Memory B cell (primary cell): ENCODE measurements around the gene EXOC4.
"Not testable (repeated sequence)": the region's sequence is repeated elsewhere in the genome, so short reads cannot be mapped to it uniquely, and the experiment has no call there.

Experiments used
- ATAC-seq: fragments of 150-1000 bp; cut with Tn5 transposase; 2 replicates; pipeline ENCODE4 v1.10.0; 2021; ENCODE audit warnings: low read depth, mild to moderate bottlenecking, moderate library complexity
- DNase-seq, 2 donors: peaks; one replicate each; pipeline ENCODE4 v3.0.0; 2022; ENCODE audit warnings: low spot score in 2 of 2
- H3K27ac Mint-ChIP-seq: one replicate; pipeline ENCODE4 v1.8.0; 2022; ENCODE audit warnings: mild to moderate bottlenecking, moderate library complexity, mixed read lengths
- H3K27me3 Mint-ChIP-seq: one replicate; pipeline ENCODE4 v1.8.0; 2022; ENCODE audit warnings: mixed read lengths
- H3K36me3 Mint-ChIP-seq: one replicate; pipeline ENCODE4 v1.8.0; 2022; ENCODE audit warnings: mild to moderate bottlenecking, mixed read lengths
- H3K4me1 Mint-ChIP-seq: one replicate; pipeline ENCODE4 v1.8.0; 2022; ENCODE audit warnings: mixed read lengths
- H3K4me3 Mint-ChIP-seq: one replicate; pipeline ENCODE4 v1.8.0; 2022; ENCODE audit warnings: mild to moderate bottlenecking, moderate library complexity, mixed read lengths
- H3K9me3 Mint-ChIP-seq: one replicate; pipeline ENCODE4 v1.8.0; 2022; ENCODE audit warnings: mixed read lengths

EXOC4 gene

GRCh38 chr7:134070673-134071072, 817.8 kb downstream of the EXOC4 start:
- peak overlapping the region; percentile 6 for H3K27ac Mint-ChIP-seq
- DNase-seq (no peak), ATAC-seq (no peak)
- H3K36me3 Mint-ChIP-seq = peaks cover 32% of the 10 kb centered on the region
- H3K4me1 Mint-ChIP-seq = no peaks in the 10 kb centered on the region
- H3K4me3 Mint-ChIP-seq = no peak overlapping the region
- H3K9me3 Mint-ChIP-seq = peaks cover under 1% of the 10 kb centered on the region
- H3K27me3 Mint-ChIP-seq = no peaks in the 10 kb centered on the region

GRCh38 chr7:134071355-134072331, 818.8 kb downstream of the EXOC4 start:
- peak overlapping the region; percentile 16 for H3K27ac Mint-ChIP-seq
- H3K27me3 Mint-ChIP-seq = no peaks in the 10 kb centered on the region
- no peak overlapping the region for H3K4me3 Mint-ChIP-seq
- H3K9me3 Mint-ChIP-seq = peaks cover 3% of the 10 kb centered on the region
- no peaks in the 10 kb centered on the region for H3K4me1 Mint-ChIP-seq
- peaks cover 27% of the 10 kb centered on the region for H3K36me3 Mint-ChIP-seq
- ATAC-seq (no peak), DNase-seq (no peak)

GRCh38 chr7:134073276-134073675, 820.4 kb downstream of the EXOC4 start:
- ATAC-seq = no peak
- no peaks in the 10 kb centered on the region for H3K27me3 Mint-ChIP-seq
- no peak overlapping the region for H3K4me3 Mint-ChIP-seq
- peaks cover 6% of the 10 kb centered on the region for H3K9me3 Mint-ChIP-seq
- H3K4me1 Mint-ChIP-seq = no peaks in the 10 kb centered on the region
- H3K27ac Mint-ChIP-seq = no peak overlapping the region
- no peak for DNase-seq
- H3K36me3 Mint-ChIP-seq = peaks cover 27% of the 10 kb centered on the region

GRCh38 chr7:134075799-134076198, 822.9 kb downstream of the EXOC4 start:
- H3K36me3 Mint-ChIP-seq = peaks cover 19% of the 10 kb centered on the region
- no peak for DNase-seq
- no peaks in the 10 kb centered on the region for H3K27me3 Mint-ChIP-seq
- no peak overlapping the region for H3K27ac Mint-ChIP-seq
- peaks cover 6% of the 10 kb centered on the region for H3K9me3 Mint-ChIP-seq
- H3K4me3 Mint-ChIP-seq = no peak overlapping the region
- no peaks in the 10 kb centered on the region for H3K4me1 Mint-ChIP-seq
- no peak for ATAC-seq

GRCh38 chr7:134077560-134077959, 824.7 kb downstream of the EXOC4 start:
- H3K9me3 Mint-ChIP-seq, H3K27me3 Mint-ChIP-seq, ATAC-seq, H3K27ac Mint-ChIP-seq, H3K4me1 Mint-ChIP-seq, DNase-seq, H3K4me3 Mint-ChIP-seq: not testable (repeated sequence)
- H3K36me3 Mint-ChIP-seq = peaks cover 16% of the 10 kb centered on the region

- Mint-ChIP-seq H3K27ac (no peak overlapping the region), H3K4me3 (no peak overlapping the region), H3K27me3 (no peaks in the 10 kb centered on the region), H3K4me1 (no peaks in the 10 kb centered on the region), H3K9me3 (peaks cover 6% of the 10 kb centered on the region), H3K36me3 (peaks cover 16% of the 10 kb centered on the region)
- DNase-seq (no peak), ATAC-seq (no peak)
Observed at GRCh38 chr7:134078991-134079390, 826.1 kb downstream of the EXOC4 start.

GRCh38 chr7:134081695-134082094, 828.8 kb downstream of the EXOC4 start:
- Mint-ChIP-seq H3K27ac (no peak overlapping the region), H3K9me3 (peaks cover 2% of the 10 kb centered on the region), H3K27me3 (no peaks in the 10 kb centered on the region), H3K4me1 (peaks cover 7% of the 10 kb centered on the region), H3K36me3 (peaks cover 2% of the 10 kb centered on the region), H3K4me3 (no peak overlapping the region)
- ATAC-seq (no peak), DNase-seq (no peak)

GRCh38 chr7:134083766-134084487, 831.0 kb downstream of the EXOC4 start:
- H3K27ac Mint-ChIP-seq = no peak overlapping the region
- no peaks in the 10 kb centered on the region for H3K9me3 Mint-ChIP-seq
- peaks cover 7% of the 10 kb centered on the region for H3K4me1 Mint-ChIP-seq
- H3K27me3 Mint-ChIP-seq = no peaks in the 10 kb centered on the region
- no peak overlapping the region for H3K4me3 Mint-ChIP-seq
- DNase-seq (no peak), ATAC-seq (no peak)
- peaks cover 3% of the 10 kb centered on the region for H3K36me3 Mint-ChIP-seq

GRCh38 chr7:134084488-134085144, 831.7 kb downstream of the EXOC4 start:
- Mint-ChIP-seq H3K4me3 (no peak overlapping the region), H3K27me3 (no peaks in the 10 kb centered on the region), H3K9me3 (peaks cover 3% of the 10 kb centered on the region), H3K27ac (no peak overlapping the region), H3K36me3 (peaks cover 6% of the 10 kb centered on the region), H3K4me1 (peaks cover 7% of the 10 kb centered on the region)
- DNase-seq = peak in 1 of 2 donors; percentile 38
- ATAC-seq = peak; percentile 96

GRCh38 chr7:134085311-134085710, 832.4 kb downstream of the EXOC4 start:
- DNase-seq = no peak
- peaks cover 10% of the 10 kb centered on the region for H3K36me3 Mint-ChIP-seq
- no peaks in the 10 kb centered on the region for H3K27me3 Mint-ChIP-seq
- H3K4me1 Mint-ChIP-seq = peaks cover 7% of the 10 kb centered on the region
- no peak for ATAC-seq
- no peak overlapping the region for H3K4me3 Mint-ChIP-seq
- peaks cover 6% of the 10 kb centered on the region for H3K9me3 Mint-ChIP-seq
- H3K27ac Mint-ChIP-seq = no peak overlapping the region

GRCh38 chr7:134086998-134087735, 834.3 kb downstream of the EXOC4 start:
- ATAC-seq = no peak
- no peaks in the 10 kb centered on the region for H3K27me3 Mint-ChIP-seq
- H3K9me3 Mint-ChIP-seq = peaks cover 6% of the 10 kb centered on the region
- H3K4me3 Mint-ChIP-seq = no peak overlapping the region
- peaks cover 7% of the 10 kb centered on the region for H3K4me1 Mint-ChIP-seq
- H3K36me3 Mint-ChIP-seq = peaks cover 10% of the 10 kb centered on the region
- no peak overlapping the region for H3K27ac Mint-ChIP-seq
- no peak for DNase-seq

- ATAC-seq (no peak), DNase-seq (no peak)
- no peak overlapping the region for H3K4me3 Mint-ChIP-seq
- no peaks in the 10 kb centered on the region for H3K27me3 Mint-ChIP-seq
- no peak overlapping the region for H3K27ac Mint-ChIP-seq
- peaks cover 10% of the 10 kb centered on the region for H3K36me3 Mint-ChIP-seq
- H3K4me1 Mint-ChIP-seq = peaks cover 7% of the 10 kb centered on the region
- H3K9me3 Mint-ChIP-seq = peaks cover 8% of the 10 kb centered on the region
Observed at GRCh38 chr7:134088199-134088598, 835.3 kb downstream of the EXOC4 start.

- Mint-ChIP-seq H3K36me3 (peaks cover 10% of the 10 kb centered on the region), H3K27ac (no peak overlapping the region), H3K27me3 (no peaks in the 10 kb centered on the region), H3K9me3 (peaks cover 14% of the 10 kb centered on the region), H3K4me1 (peaks cover 4% of the 10 kb centered on the region), H3K4me3 (no peak overlapping the region)
- ATAC-seq (no peak), DNase-seq (no peak)
Observed at GRCh38 chr7:134089446-134089845, 836.6 kb downstream of the EXOC4 start.
